GM12873 (cell line): ENCODE measurements around the gene RLN1.
"Not testable (repeated sequence)": the region's sequence is repeated elsewhere in the genome, so short reads cannot be mapped to it uniquely, and the experiment has no call there.

ENCODE experiments used
- CTCF ChIP-seq: IDR thresholded peaks from 2 replicates; pipeline ENCODE4 v1.5.1; 2012; ENCODE audit warnings: low read depth, mild to moderate bottlenecking, moderate library complexity, low read length, control low read depth; ENCODE audit not compliant: insufficient read depth; ENCODE audit errors: missing control alignments

The RLN1 gene

GRCh38 chr9:5310851-5311250 is 28.8 kb downstream of the RLN1 start:
- TF ChIP-seq CTCF, result no peak

GRCh38 chr9:5305741-5306140 is 33.9 kb downstream of the RLN1 start:
- TF ChIP-seq CTCF, result no peak

DNA sequence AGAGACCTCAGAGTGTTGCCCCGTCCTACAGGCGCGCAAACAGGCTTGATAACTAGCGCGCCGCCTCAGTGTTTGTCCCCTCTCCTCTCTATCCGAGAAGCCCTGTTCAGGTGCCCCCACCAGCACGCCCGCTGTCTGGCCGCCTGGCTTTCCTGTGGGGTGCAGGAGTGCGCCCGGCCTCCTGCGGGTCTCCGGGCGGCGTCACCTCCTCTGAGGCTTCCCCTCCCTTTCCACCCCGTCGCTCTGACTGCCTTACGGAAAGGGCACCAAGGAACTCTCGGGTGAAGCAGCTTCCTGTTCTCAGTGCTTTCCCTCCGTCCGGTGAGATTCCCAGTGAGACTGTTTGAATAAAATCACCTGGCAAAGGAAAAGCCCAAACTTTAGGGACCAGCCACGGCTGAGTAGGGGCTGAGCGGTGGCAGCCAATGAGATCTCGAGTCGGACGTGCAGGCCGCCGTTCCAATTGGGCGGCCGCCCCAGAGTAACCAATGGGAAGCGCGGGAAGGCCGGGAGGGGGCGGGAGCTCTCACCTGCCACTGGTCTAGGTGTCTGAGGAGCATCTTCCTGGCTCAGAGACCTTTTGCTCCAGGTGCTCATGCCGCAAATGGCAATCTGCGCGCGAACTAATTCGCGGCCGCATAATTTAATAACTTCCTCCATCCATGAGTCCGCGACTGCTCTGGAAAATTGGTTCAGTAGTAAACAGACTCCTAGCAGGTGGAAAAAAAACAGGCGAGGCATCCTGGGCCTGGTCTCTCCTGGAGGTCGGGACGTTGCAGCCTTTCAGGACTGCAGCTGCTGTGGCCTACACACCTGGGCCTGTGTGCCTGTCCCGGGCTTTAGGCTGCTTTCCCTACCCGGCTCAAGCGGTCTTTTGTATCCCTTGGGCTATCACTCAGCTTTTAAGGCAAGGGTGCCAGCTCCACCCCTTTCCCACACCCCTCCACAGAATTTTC is 35.6 kb downstream of the RLN1 start, which contains the start of gene RLN2:
Gene RLN2, minus strand, starts transcription at position 877 of the 956 bp plus-strand sequence. Its CDS starts 136 bp downstream, at position 741.
- TF ChIP-seq CTCF, result not testable (repeated sequence)

GRCh38 chr9:5301544-5301943 is 38.1 kb downstream of the RLN1 start:
- TF ChIP-seq CTCF, result no peak

DNA sequence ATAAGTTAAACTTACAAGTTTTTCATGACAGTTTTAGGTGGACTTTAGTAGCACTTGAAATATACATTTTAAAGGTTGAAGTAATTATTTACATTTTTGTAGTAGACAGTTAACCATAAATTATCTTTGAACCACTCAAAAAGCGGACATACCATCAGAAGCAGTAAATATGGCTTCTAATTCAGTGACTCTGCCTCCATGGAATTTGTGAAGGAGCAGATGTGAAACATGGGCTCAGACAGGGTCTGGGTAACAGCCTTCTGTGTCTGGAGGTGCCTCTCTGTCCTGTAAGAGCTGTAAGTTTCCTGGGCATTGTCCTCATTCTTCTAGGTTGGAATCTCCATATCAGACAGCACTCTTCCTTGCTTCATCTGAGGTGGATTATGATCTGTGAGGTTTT is 47.5 kb downstream of the RLN1 start:
- TF ChIP-seq CTCF, result no peak

DNA sequence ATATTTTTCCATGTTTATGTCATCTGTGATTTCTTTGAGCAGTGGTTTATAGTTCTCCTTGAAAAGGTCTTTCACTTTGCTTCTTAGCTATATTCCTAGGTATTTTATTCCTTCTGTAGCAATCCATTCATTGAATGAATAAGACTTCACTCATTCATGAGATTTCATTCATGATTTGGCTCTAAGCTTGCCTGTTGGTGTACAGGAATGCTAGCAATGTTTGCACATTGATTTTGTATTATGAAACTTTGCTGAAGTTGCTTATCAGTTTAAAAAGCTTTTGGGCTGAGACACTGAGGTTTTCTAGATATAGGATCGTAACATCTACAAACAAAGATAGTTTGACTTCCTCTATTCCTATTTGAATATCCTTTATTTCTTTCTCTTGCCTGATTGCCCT is 51.1 kb downstream of the RLN1 start:
- no peak for TF ChIP-seq CTCF

DNA sequence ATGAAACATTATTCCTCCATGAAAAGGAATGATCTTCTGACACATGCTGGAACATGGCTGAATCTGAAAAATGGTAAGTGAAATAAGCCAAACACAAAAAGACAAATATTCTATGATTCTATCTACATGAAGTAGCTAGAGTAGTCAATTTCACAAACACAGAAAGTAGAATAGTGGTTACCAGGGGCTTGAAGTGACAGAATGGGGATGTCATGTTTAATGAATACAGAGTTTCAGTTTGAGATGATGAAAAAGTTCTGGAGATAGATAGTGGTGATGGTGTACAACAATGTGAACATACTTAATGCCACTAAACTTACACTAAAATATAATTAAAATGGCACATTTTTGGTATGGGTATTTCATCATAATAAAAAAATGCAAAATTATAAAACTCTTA is 53.4 kb downstream of the RLN1 start:
- no peak for TF ChIP-seq CTCF
